DLD1 (cell line): ENCODE results near the gene LATS2.

ENCODE experiments used
- in situ Hi-C: cut with HindIII; loops from 2 replicates; pipeline ENCODE4 v1.10.0; 2017; ENCODE audit warnings: low sequenced_read_pairs

LATS2 gene

DNA sequence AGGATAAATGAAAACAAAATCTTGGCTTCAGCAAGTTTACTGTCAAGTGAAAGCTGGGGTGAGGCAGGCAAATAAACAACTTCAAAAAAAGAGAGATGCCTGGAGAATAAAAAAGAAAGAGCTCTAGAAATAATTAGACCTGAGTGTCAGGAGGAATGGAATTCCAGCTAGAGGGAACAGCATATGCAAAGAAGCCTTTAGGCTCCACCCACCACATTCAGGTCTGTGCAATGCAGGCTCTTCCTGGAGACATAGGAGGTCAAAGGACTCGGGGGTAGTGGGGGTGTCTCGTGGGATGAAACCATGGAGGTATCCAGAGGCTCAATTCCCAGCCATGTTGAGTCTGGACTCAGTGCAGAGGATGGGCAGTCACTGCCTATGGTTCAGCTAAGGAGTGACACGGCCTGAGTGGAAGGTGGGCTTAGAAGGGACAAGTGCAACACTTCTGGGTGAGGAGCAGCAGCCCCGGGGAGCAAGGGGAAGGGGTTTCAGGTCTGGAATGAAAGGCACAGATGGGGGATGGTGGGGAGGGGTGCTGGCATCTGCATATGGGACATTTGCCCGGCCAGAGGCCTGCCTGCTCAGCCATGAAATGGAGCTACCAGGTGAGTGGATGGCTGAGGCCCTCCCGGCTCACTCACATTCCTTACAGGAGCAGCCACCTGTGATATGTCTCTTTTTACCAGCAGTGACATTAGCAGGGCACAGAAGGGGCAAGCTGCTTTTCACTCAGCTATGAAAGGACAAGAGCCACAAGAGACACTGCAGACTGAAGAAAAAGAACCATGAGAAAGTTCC is 12.3 kb downstream of the LATS2 start:
- in situ Hi-C loops, result no loop called here

- in situ Hi-C loops, result no loop called here
Observed at GRCh38 chr13:21047591-21048282, 13.6 kb downstream of the LATS2 start.

- in situ Hi-C loops, result no loop called here
Observed at GRCh38 chr13:21047087-21047486, 14.3 kb downstream of the LATS2 start.

GRCh38 chr13:21046203-21046602 is 15.2 kb downstream of the LATS2 start:
- in situ Hi-C loops, result no loop called here

GRCh38 chr13:21045100-21045499 is 16.3 kb downstream of the LATS2 start:
- in situ Hi-C loops, result no loop called here

DNA sequence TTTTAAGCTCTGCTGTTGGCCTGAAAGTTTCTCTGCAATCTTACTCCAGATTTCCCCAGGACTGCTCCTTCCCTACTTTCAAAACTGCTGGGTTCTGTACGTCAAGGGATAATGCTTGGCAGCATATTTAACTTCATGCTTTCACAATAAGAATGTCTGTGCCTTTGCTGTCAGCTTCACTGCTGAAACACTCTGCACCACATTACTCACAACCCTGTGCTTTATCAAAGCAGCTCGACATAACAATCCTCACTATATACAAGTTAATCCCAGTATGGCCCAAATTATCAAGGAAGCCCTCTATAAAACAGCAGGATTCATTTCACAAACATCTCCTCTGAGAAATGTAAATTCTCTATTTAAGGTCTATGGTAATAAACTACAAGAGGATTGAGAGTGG is 17.5 kb downstream of the LATS2 start:
- in situ Hi-C loops, result no loop called here

DNA sequence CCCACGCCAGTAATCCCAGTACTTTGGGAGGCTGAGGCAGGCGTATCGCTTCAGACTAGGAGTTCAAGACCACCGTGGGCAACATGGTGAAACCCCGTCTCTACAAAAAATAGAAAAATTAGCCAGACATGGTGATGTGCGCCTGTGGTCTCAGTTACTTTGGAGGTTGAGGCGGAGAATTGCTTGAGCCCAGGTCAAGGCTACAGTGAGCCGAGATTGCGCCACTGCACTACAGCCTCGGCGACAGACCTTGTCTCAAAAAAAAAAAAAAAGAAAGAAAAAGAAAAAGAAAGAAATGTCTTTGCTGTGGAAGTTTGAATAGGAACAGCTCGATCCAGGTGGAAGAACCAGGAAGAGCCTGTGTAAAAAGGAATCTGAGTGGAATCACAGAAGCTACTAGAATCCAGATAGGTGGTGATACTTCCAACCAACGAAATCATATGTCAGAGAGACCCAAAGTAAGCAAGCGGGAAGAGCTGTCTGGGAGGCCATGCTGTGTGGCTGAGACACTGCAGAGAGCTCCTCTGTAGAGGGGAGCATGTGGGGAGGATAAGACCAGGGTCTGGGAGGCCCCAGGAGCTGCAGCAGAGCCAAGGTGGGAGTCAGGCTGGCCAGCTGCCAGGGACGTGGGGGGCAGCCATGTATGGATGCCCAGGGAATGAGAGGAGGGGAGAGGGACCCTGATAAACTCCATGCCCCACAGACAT is 21.1 kb downstream of the LATS2 start:
- in situ Hi-C loops, result no loop called here

- in situ Hi-C loops, result no loop called here
Observed at GRCh38 chr13:21039097-21039800, 22.1 kb downstream of the LATS2 start.

- in situ Hi-C loops, result no loop called here
Observed at GRCh38 chr13:21037656-21038055, 23.7 kb downstream of the LATS2 start.

- in situ Hi-C loops, result no loop called here
Observed at GRCh38 chr13:21035498-21035897, 25.9 kb downstream of the LATS2 start.

DNA sequence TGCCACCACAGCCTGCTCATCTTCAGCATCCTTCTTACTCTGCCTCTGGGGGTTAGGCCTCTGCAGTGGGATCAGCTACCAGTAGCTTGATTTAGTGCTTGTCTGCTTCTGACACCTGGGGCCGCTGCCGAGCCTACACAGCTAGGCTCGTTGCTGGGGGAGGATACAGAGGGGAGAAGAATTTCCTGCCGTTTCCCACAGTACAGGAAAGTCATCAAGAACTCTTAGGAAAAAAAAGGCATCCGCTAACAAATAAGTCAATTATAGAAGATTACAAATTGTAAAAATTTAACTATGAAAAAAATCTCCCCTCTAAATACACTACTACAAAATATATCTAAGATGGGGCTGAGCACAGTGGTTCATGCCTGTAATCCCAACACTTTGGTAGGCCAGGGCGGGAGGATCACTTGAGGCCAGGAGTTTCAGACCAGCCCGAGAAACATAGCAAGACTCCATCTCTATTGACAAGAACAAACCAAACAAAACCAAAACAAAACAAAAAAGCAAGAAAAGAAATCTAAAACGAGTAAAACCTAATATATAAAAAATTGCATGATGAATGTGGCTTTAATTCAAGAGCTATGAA is 26.7 kb downstream of the LATS2 start:
- in situ Hi-C loops, result no loop called here

DNA sequence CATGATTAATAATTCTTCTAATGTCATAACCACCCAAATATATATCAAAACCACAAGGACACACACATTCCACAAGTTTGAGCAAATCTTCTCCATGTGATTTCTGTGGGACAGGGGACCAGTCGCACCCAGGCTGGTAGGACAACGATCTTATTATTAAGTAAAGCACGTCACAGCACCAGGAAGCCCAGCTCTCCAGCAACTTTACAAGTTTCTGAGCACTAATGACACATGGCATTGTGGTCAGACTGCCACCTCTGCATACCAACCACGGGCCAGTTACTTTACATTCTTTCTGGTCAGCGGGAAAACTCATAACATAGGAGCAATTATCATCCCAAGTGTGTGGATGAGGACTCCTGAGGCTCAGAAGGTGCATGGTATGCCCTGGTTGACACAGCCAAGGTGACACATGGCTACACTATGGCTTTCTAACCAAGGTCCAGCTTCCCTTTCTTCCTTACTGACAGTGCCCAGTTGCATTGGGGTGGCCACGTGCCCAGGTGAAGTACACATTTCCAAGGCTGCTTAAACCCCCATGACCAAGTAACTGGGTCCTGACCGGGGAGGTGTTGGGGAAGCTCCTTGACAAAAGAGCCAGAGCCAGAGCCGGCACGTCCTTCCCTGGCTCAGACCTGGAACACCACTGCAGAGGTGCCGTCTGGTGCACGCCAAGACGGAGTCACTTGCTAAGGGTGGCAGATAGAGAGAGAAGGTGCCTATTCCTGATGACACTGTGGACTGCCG is 27.4 kb downstream of the LATS2 start:
- in situ Hi-C loops, result no loop called here

DNA sequence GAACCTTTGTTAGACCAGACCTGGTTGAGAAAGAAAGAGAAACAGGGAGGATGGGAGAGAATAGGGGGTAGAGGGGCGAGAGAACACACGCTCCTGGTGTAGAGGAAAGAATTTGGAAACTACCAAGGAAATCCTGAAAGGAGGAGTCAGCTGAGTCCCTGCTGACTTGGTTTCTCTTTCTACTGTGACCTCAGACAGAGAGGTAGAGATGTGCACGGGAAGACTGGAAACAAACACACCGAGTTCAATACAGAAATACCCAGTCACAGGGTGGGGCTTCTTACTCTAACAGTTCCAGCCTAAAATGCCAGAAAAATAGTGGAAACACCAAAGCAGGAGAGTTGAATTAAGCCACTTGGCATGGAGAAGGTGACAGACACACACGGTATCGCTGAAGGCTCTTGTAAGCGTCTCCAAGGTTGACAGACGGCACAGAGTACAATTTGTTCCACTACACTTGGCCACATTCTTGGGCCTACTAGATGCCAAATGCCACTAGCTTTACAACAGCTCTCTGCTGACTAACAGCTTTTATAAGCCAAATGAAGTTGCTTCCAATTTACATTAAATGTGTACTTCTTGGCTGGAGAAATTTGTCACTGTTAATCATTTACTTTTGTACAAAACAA is 28.1 kb downstream of the LATS2 start:
- in situ Hi-C loops, result no loop called here

GRCh38 chr13:21032656-21033055 is 28.7 kb downstream of the LATS2 start:
- in situ Hi-C loops, result no loop called here

GRCh38 chr13:21031594-21032275 is 29.7 kb downstream of the LATS2 start:
- in situ Hi-C loops, result no loop called here

DNA sequence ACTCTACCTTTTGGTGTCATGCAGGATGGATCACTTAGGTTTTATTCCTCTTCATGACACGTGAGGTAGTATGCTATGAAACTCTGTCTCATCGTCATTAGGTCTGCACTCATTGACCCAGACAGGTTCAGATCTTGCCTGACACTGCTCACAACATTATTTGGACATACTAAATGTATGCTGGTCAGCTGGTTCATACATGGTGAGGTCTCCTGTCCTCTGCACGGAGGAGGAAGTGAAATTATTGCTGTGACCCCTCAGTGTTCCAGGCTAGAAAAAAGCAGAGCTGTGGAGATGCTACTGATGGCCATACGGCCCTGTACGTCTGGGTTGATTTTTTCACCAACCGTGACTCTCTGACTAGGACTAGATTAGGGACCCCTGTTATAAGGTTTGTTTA is 35.8 kb downstream of the LATS2 start:
- in situ Hi-C loops, result no loop called here

- in situ Hi-C loops, result no loop called here
Observed at GRCh38 chr13:21022056-21022979, 39.1 kb downstream of the LATS2 start.

GRCh38 chr13:21020581-21020980 is 40.8 kb downstream of the LATS2 start:
- in situ Hi-C loops, result no loop called here
